A673 (cell line): ENCODE measurements around the gene SLX4IP. TPM values are rescaled to one million over a fixed set of nuclear protein-coding genes. Genes with fewer than 3 reads are reported as not detected.

ENCODE experiments used
- BruUV-seq: library from RNA; stranded (reverse); fragments of 400-500 nt; replicated peaks from 2 replicates; lab custom pipeline; 2021; lab: Mats Ljungman, UMichigan
- CTCF ChIA-PET: fragments of 300-600 bp; sonication (Branson Sonifier 250); formaldehyde crosslinking; loops from one replicate; lab custom pipeline; 2022; ENCODE audit warnings: antibody characterized with exemption; lab: Charles Lee
- POLR2A ChIA-PET: fragments of 300-600 bp; sonication (Branson Sonifier 250); formaldehyde crosslinking; loops from one replicate; lab custom pipeline; 2022; ENCODE audit warnings: antibody characterized with exemption; ENCODE audit not compliant: low non-redundant PET; lab: Charles Lee
- DNase-seq: peaks from one replicate; pipeline ENCODE4 v3.0.0-alpha.2; 2015; ENCODE audit warnings: low spot score
- H3K27ac ChIP-seq: fragments of 200-600 bp; sonication (generic); 2 replicates; pipeline ENCODE4 v1.5.1; 2016; ENCODE audit warnings: mixed run types, low read depth, mild to moderate bottlenecking, mixed read lengths, antibody characterized with exemption, low read length; ENCODE audit not compliant: poor library complexity, severe bottlenecking
- H3K27me3 ChIP-seq: fragments of 200-600 bp; sonication (generic); replicated peaks from 2 replicates; pipeline ENCODE4 v1.6.1; 2017; ENCODE audit warnings: mixed run types, low read depth, mild to moderate bottlenecking, mixed read lengths, antibody characterized with exemption, low read length; ENCODE audit not compliant: insufficient read depth, poor library complexity
- H3K36me3 ChIP-seq: fragments of 200-600 bp; sonication (generic); 2 replicates; pipeline ENCODE4 v1.6.1; 2016; ENCODE audit warnings: mixed run types, mild to moderate bottlenecking, mixed read lengths, antibody characterized with exemption, low read length; ENCODE audit not compliant: insufficient read depth, poor library complexity, severe bottlenecking
- H3K4me1 ChIP-seq: fragments of 200-600 bp; sonication (generic); 2 replicates; pipeline ENCODE4 v1.6.1; 2017; ENCODE audit warnings: mixed run types, mild to moderate bottlenecking, mixed read lengths, antibody characterized with exemption, low read length; ENCODE audit not compliant: insufficient read depth, poor library complexity, severe bottlenecking
- H3K4me3 ChIP-seq: fragments of 200-600 bp; sonication (generic); 2 replicates; pipeline ENCODE4 v1.5.1; 2016; ENCODE audit warnings: low read depth, mixed run types, mild to moderate bottlenecking, mixed read lengths, low read length; ENCODE audit not compliant: poor library complexity, severe bottlenecking
- H3K9me3 ChIP-seq: fragments of 200-600 bp; sonication (generic); 2 replicates; pipeline ENCODE4 v1.6.1; 2016; ENCODE audit warnings: mixed run types, low read depth, mild to moderate bottlenecking, mixed read lengths, antibody characterized with exemption, low read length; ENCODE audit not compliant: poor library complexity, severe bottlenecking
- CTCF ChIP-seq: fragments of 300-800, 200-600 bp; sonication (generic); conservative IDR thresholded peaks from 2 replicates; pipeline ENCODE4 v1.5.1; 2017; ENCODE audit warnings: low read depth, mild to moderate bottlenecking, antibody characterized with exemption, low read length, moderate library complexity, mixed read lengths
- EZH2 ChIP-seq: fragments of 200-600 bp; sonication (generic); IDR thresholded peaks from 2 replicates; pipeline ENCODE4 v1.6.1; 2017; ENCODE audit warnings: borderline replicate concordance, low read depth, mild to moderate bottlenecking, mixed read lengths, antibody characterized with exemption, low read length; ENCODE audit not compliant: poor library complexity, severe bottlenecking
- intact Hi-C: fragments of 100-400 bp; cut with micrococcal nuclease; formaldehyde crosslinking; loops from one replicate; pipeline ENCODE4 v1.10.0; 2022; ENCODE audit not compliant: unreplicated experiment
- total RNA-seq: library from RNA; stranded (reverse); gene quantifications from 2 replicates; pipeline ENCODE4 v1.2.3, GENCODE V29; 2021

SLX4IP gene
- total RNA-seq, 1 experiment from 2014 or later, result 9.8 TPM

GRCh38 chr20:10523443-10523842, 88.3 kb downstream of the SLX4IP start:
- BruUV-seq, result no TSS peak
- peak overlapping the region; percentile 35 for H3K27ac ChIP-seq
- DNase-seq, result peak; percentile 82
- no peaks in the 10 kb centered on the region for H3K27me3 ChIP-seq
- TF ChIP-seq EZH2 (no peak), CTCF (no peak)
- peaks cover 55% of the 10 kb centered on the region for H3K4me1 ChIP-seq
- ChIA-PET CTCF (no interaction called here), POLR2A (no interaction called here)
- no peak overlapping the region for H3K4me3 ChIP-seq
- no peaks in the 10 kb centered on the region for H3K36me3 ChIP-seq
- H3K9me3 ChIP-seq, result no peaks in the 10 kb centered on the region
- intact Hi-C loops, result loop anchor here (5.0 kb wide), 1 partner anchor 56 kb away; no protein-coding TSS in a partner anchor

GRCh38 chr20:10524034-10524476, 89.0 kb downstream of the SLX4IP start:
- CTCF ChIA-PET, result no interaction called here
- DNase-seq, result no peak
- POLR2A ChIA-PET, result interaction anchor here (0.6 kb wide), 1 partner anchor 59 kb away, joined by 3 read pairs; no protein-coding TSS in a partner anchor
- intact Hi-C loops, result loop anchor here (5.0 kb wide), 1 partner anchor 57 kb away; no protein-coding TSS in a partner anchor
- no peaks in the 10 kb centered on the region for H3K9me3 ChIP-seq
- no peaks in the 10 kb centered on the region for H3K27me3 ChIP-seq
- peaks cover 50% of the 10 kb centered on the region for H3K4me1 ChIP-seq
- H3K27ac ChIP-seq, result peak overlapping the region; percentile 35
- BruUV-seq, result no TSS peak
- H3K36me3 ChIP-seq, result no peaks in the 10 kb centered on the region
- TF ChIP-seq EZH2 (no peak), CTCF (no peak)
- H3K4me3 ChIP-seq, result no peak overlapping the region

GRCh38 chr20:10524643-10525042, 89.5 kb downstream of the SLX4IP start:
- intact Hi-C loops, result loop anchor here (5.0 kb wide), 1 partner anchor 57 kb away; no protein-coding TSS in a partner anchor
- ChIA-PET CTCF (no interaction called here), POLR2A (interaction anchor here (0.6 kb wide), 1 partner anchor 59 kb away, joined by 3 read pairs; no protein-coding TSS in a partner anchor)
- TF ChIP-seq EZH2 (no peak), CTCF (no peak)
- Histone ChIP-seq H3K4me3 (no peak overlapping the region), H3K27ac (no peak overlapping the region), H3K4me1 (peaks cover 47% of the 10 kb centered on the region), H3K27me3 (no peaks in the 10 kb centered on the region), H3K9me3 (no peaks in the 10 kb centered on the region), H3K36me3 (no peaks in the 10 kb centered on the region)
- no TSS peak for BruUV-seq
- DNase-seq, result no peak
